Testis (tissue), 3 donors: Measurements from ENCODE around the gene ANO9. TPM values are rescaled to one million over a fixed set of nuclear protein-coding genes. Genes with fewer than 3 reads are reported as not detected.
"Not testable (repeated sequence)": the region's sequence is repeated elsewhere in the genome, so short reads cannot be mapped to it uniquely, and the experiment has no call there.

ENCODE experiments used
- DNase-seq: peaks from one replicate; pipeline ENCODE4 v3.0.0-alpha.2; 2019
- H3K27ac ChIP-seq, 2 donors: fragments of 200-600 bp; sonication (generic); one replicate each; pipeline ENCODE4 v1.5.1; 2019
- H3K27me3 ChIP-seq: fragments of 200-600 bp; sonication (generic); one replicate; pipeline ENCODE4 v1.5.1; 2019
- H3K36me3 ChIP-seq: fragments of 200-600 bp; sonication (generic); one replicate; pipeline ENCODE4 v1.5.1; 2017; ENCODE audit warnings: low read depth; ENCODE audit errors: missing control alignments
- H3K4me1 ChIP-seq: fragments of 200-600 bp; sonication (generic); one replicate; pipeline ENCODE4 v1.5.1; 2019
- H3K4me3 ChIP-seq, 2 donors: fragments of 200-600 bp; sonication (generic); one replicate each; pipeline ENCODE4 v1.5.1; 2017 to 2019
- H3K9me3 ChIP-seq: fragments of 200-600 bp; sonication (generic); one replicate; pipeline ENCODE4 v1.5.1; 2017
- CTCF ChIP-seq, 3 experiments: fragments of 450-650 bp in 2 of 3; fragments of 200-600 bp in 1 of 3; sonication (generic) in 1 of 3; IDR thresholded peaks; one replicate each; pipeline ENCODE4 v1.5.1; 2016 to 2019; ENCODE audit warnings: antibody characterized with exemption in 3 of 3, mild to moderate bottlenecking in 2 of 3, moderate library complexity in 1 of 3
- POLR2A ChIP-seq: fragments of 450-650 bp; IDR thresholded peaks from one replicate; pipeline ENCODE4 v1.6.1; 2017; ENCODE audit warnings: antibody characterized with exemption, mild to moderate bottlenecking, moderate library complexity
- WGBS, 2 donors: methylation state at CpG; one replicate each; pipeline ENCODE4 v1.1.5; 2018; 5-methylcytosine and 5-hydroxymethylcytosine counted together
- intact Hi-C: fragments of 100-400 bp; cut with DNase I; formaldehyde crosslinking; loops from one replicate; pipeline ENCODE4 v1.15.1; 2023; ENCODE audit warnings: low total_unique reads
- polyA plus RNA-seq: library from polyadenylated mRNA; stranded (reverse); fragments of 350-450 nt; fragmentation: Illumina TruSeq; extraction: RNeasy Lipid Tissue Mini Kit (QIAGEN cat#74804); gene quantifications from one replicate; pipeline ENCODE4 v1.2.3, GENCODE V29; 2014; ENCODE audit warnings: low read depth, low replicate concordance; ENCODE audit not compliant: insufficient read depth
- total RNA-seq, 2 donors: library from RNA; depleted of rRNA; stranded (reverse); fragments of >200 nt; gene quantifications; one replicate each; pipeline ENCODE4 v1.2.3, GENCODE V29; 2016

ANO9 gene
- total and polyA plus RNA-seq, 3 donors from 2014 or later: 1.6 to 2.9 (median 1.9) TPM

GRCh38 chr11:413120-414081 lies 28.4 kb downstream of the ANO9 start:
- Histone ChIP-seq H3K27me3 (no peaks in the 10 kb centered on the region), H3K4me3 (no peak overlapping the region), H3K36me3 (no peaks in the 10 kb centered on the region), H3K4me1 (peaks cover 3% of the 10 kb centered on the region), H3K27ac (no peak overlapping the region), H3K9me3 (no peaks in the 10 kb centered on the region)
- 46 to 61% methylated on average over 6 to 14 of the region's 14 CpGs for WGBS, 2 donors
- DNase-seq: no peak
- TF ChIP-seq CTCF (IDR thresholded peaks at IDR 0.05) (no peak), POLR2A (no peak)
- intact Hi-C loops: no loop called here

GRCh38 chr11:412641-413119 lies 29.1 kb downstream of the ANO9 start:
- peaks cover 3% of the 10 kb centered on the region for H3K4me1 ChIP-seq
- H3K9me3 ChIP-seq: no peaks in the 10 kb centered on the region
- TF ChIP-seq CTCF (IDR thresholded peaks at IDR 0.05): no peak
- TF ChIP-seq POLR2A: no peak
- WGBS, 2 donors: 80 to 83% methylated on average over 3 to 15 of the region's 15 CpGs
- H3K36me3 ChIP-seq: no peaks in the 10 kb centered on the region
- no peak overlapping the region for H3K27ac ChIP-seq
- no peak for DNase-seq
- H3K27me3 ChIP-seq: no peaks in the 10 kb centered on the region
- intact Hi-C loops: no loop called here
- H3K4me3 ChIP-seq: no peak overlapping the region

GRCh38 chr11:411520-411919 lies 30.3 kb downstream of the ANO9 start:
- WGBS, 2 donors: 85% methylated on average over 4 of the region's 11 CpGs; no CpG with 5 or more reads in 1 of the 2 donors
- H3K4me1 ChIP-seq, H3K36me3 ChIP-seq, H3K27ac ChIP-seq, H3K4me3 ChIP-seq, H3K9me3 ChIP-seq, intact Hi-C loops, H3K27me3 ChIP-seq, DNase-seq: not testable (repeated sequence)

- H3K36me3 ChIP-seq, DNase-seq, intact Hi-C loops, H3K9me3 ChIP-seq, H3K27me3 ChIP-seq, H3K27ac ChIP-seq, H3K4me3 ChIP-seq: not testable (repeated sequence)
- WGBS, 2 donors: no CpG with 5 or more reads among the region's 13 CpGs
- peaks cover 11% of the 10 kb centered on the region for H3K4me1 ChIP-seq
Measured at GRCh38 chr11:410711-411110, 31.1 kb downstream of the ANO9 start.

GRCh38 chr11:409600-410483 lies 32.0 kb downstream of the ANO9 start:
- intact Hi-C loops: no loop called here
- no peaks in the 10 kb centered on the region for H3K9me3 ChIP-seq
- H3K36me3 ChIP-seq: no peaks in the 10 kb centered on the region
- no peaks in the 10 kb centered on the region for H3K27me3 ChIP-seq
- H3K4me1 ChIP-seq: peaks cover 11% of the 10 kb centered on the region
- H3K27ac ChIP-seq: no peak overlapping the region
- 52 to 78% methylated on average over 3 to 18 of the region's 18 CpGs for WGBS, 2 donors
- TF ChIP-seq POLR2A (no peak), CTCF (IDR thresholded peaks at IDR 0.05) (no peak)
- H3K4me3 ChIP-seq: no peak overlapping the region
- no peak for DNase-seq
